Mononuclear cell (primary cell): Measurements from ENCODE around the gene NDUFA3. TPM values are rescaled to one million over a fixed set of nuclear protein-coding genes. Genes with fewer than 3 reads are reported as not detected.
"Not testable (repeated sequence)": the region's sequence is repeated elsewhere in the genome, so short reads cannot be mapped to it uniquely, and the experiment has no call there.

Experiments
- H3K27me3 ChIP-seq: 2 replicates; pipeline ENCODE4 v1.6.0; 2011; ENCODE audit warnings: low read length, control low read depth; ENCODE audit not compliant: insufficient read depth
- H3K4me1 ChIP-seq: 2 replicates; pipeline ENCODE4 v1.5.1; 2011; ENCODE audit warnings: mild to moderate bottlenecking, low read length, control low read depth; ENCODE audit not compliant: insufficient read depth
- H3K4me3 ChIP-seq: 2 replicates; pipeline ENCODE4 v1.5.1; 2011; ENCODE audit warnings: mild to moderate bottlenecking, low read length, moderate library complexity
- H3K9me3 ChIP-seq: 2 replicates; pipeline ENCODE4 v1.5.1; 2011; ENCODE audit warnings: low read depth, mild to moderate bottlenecking, control low read depth, low read length
- total RNA-seq: library from RNA; depleted of rRNA; stranded (reverse); fragments of >200 nt; gene quantifications from one replicate; pipeline ENCODE4 v1.2.3, GENCODE V29; 2012

NDUFA3 gene
- 6.9 TPM for total RNA-seq

DNA sequence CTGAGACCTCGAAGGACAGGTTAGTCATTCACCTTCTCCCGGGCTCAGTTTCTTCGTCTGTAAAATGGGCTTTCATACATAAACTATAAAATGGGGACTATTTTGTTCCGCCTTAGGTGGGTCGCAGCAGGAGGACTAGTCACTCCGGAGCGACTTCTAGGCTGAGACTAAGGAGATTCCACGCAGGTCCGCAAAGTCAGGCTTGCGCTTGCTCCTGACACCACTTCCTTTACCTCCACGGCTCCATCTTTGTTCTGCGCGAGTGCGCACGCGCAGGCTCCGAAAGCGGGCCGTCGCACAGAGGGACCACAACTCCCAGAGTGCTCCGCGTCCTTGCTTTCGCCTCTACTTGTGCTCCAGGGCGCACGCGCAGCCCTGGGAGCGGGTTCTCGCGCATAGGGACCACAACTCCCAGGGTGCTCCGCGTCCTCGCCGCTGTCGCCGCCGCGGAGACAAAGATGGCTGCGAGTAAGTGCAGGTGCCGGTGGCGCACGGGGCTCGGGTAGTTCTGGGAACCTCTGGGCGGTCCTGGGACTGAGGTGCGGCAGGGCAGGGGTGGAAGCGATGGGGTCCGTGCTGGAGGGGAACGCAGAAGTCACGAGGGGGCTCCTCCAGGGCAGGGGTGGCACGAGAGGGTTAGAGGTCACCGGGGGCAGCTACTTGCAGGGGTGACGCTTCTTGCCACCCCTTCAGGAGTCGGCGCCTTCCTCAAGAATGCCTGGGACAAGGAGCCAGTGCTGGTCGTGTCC, at the start of gene NDUFA3:
Gene NDUFA3, plus strand, starts transcription at position 435 of the 749 bp plus-strand sequence. Its CDS starts 24 bp downstream, at position 459.
- Histone ChIP-seq H3K27me3 (no peaks in the 10 kb centered on the region), H3K9me3 (no peaks in the 10 kb centered on the region), H3K4me1 (peaks cover 48% of the 10 kb centered on the region), H3K4me3 (peak within 1 kb of the TSS; percentile 71)

DNA sequence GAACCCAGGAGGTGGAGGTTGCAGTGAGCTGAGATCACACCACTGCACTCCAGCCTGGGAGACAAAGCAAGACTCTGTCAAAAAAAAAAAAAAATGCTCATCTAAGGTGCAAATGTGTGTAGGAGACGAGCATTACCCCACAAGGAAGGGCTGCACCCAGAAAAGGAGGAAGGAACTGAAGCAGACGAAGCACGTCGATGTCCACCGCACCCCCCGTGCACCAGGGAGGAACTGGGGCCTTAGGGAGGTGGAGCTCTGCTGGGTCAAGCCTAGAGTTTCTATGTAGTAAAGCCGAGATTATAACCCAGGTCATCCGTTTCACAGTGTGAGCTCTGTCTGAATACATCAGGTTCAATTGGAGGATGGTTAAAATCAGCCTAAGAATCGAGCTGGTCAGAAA, 40.0 kb upstream of the NDUFA3 start:
- no peaks in the 10 kb centered on the region for H3K9me3 ChIP-seq
- no peak overlapping the region for H3K4me3 ChIP-seq
- H3K27me3 ChIP-seq = no peaks in the 10 kb centered on the region
- peaks cover 26% of the 10 kb centered on the region for H3K4me1 ChIP-seq

DNA sequence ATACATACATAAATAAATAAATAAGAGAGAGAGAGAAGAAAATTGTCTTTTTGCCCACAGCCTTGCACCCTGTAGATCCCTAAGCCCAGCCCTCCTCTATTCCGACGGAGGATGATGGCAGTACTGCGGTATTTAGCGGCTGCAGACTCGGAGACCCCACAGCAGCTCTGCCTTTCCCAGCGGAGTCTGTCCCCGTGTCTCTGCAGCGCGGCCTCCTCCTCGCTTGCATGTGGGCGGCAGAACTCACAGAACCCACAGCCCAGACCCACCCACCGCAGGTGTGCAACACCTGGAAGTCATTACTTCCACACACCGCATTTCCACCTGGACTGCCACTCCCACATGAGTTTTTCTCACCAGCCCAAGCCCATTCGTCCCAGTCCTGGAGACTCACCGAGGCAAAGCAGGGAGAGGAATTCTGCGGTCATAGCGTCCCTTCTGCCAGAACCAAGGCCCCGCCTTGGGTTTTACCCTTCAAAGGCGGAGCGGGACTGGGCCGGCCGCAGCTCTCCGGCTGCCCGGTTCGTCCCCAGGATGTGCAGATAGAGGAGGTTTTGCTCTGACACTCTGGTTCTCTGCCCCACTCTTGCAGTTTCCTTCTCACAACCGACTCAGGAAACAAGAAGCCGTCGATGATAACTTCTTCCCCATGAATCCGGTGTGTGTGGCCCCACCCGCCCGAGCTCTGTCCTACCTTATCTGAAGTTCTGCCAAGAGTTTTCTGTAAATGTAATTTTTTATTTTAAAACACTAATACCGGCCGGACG, 39.1 kb upstream of the NDUFA3 start, which contains the start of gene VSTM1:
Gene VSTM1, minus strand, starts transcription at position 548 of the 767 bp plus-strand sequence. Its CDS starts 120 bp downstream, at position 428.
- no peaks in the 10 kb centered on the region for H3K27me3 ChIP-seq
- peaks cover 26% of the 10 kb centered on the region for H3K4me1 ChIP-seq
- no peaks in the 10 kb centered on the region for H3K9me3 ChIP-seq
- peak within 1 kb of the TSS; percentile 22 for H3K4me3 ChIP-seq

DNA sequence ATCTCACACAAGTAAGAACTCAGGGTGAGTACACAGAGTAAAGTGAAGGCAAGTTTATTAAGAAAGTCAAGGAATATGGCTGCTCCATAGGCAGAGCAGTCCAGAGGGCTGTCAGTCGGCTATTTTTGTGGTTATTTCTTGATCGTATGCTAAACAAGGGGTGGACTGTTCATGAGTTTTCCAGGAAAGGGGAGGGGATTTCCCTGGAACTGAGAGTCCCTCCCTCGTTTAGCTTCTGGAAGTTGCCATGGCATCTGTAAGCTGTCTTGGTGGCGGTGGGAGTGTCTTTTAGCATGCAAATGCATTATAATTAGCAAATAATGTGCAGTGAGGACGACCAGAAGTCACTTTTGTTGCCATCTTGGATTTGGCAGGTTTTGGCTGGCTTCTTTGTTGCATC, 33.2 kb upstream of the NDUFA3 start:
- H3K4me3 ChIP-seq = no peak overlapping the region
- no peaks in the 10 kb centered on the region for H3K27me3 ChIP-seq
- no peaks in the 10 kb centered on the region for H3K9me3 ChIP-seq
- H3K4me1 ChIP-seq = no peaks in the 10 kb centered on the region

DNA sequence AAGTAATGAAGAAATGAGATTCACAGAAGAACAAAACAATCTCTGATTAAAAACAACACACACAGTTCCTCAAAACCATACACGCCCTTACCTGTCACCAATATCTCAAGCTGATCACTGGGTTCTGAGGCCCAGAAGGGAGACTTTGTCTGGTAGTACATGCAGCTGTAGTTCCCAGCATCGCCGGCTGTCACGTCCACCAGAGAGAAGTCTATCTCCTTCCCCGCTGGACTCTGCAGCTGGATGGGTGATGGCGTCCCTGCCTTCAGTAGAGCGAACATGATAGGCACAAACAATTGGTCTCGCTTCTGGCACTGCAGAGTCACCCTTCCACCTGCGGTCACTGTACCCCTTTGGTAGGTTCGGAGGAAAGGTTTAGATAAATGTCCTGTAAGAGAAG, 28.8 kb upstream of the NDUFA3 start:
- H3K4me3 ChIP-seq = no peak overlapping the region
- peaks cover 11% of the 10 kb centered on the region for H3K4me1 ChIP-seq
- no peaks in the 10 kb centered on the region for H3K27me3 ChIP-seq

DNA sequence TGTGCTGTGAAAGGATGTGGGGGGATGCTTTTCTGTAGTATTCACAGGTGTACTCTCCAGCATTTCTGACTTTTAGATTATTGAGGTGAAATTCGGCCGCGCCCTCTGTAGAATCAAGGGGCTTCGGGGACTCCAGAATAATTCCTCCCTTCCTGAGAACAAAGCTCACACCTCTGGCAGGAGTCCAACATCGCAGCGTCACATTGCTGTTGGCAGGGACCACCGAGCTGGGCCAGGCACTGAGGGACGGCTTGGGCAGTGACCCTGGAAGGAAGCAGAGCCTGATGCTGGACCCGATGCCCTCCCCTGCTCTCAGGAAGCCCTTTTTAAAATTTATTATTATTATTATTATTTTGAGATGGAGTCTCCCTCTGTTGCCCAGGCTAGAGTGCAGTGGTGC, 27.8 kb upstream of the NDUFA3 start:
- Histone ChIP-seq H3K27me3 (no peaks in the 10 kb centered on the region), H3K9me3 (no peaks in the 10 kb centered on the region), H3K4me1 (peaks cover 11% of the 10 kb centered on the region), H3K4me3 (no peak overlapping the region)

More for the DNA sequence above, 28.8 kb upstream of the NDUFA3 start:
- H3K9me3 ChIP-seq = no peaks in the 10 kb centered on the region

DNA sequence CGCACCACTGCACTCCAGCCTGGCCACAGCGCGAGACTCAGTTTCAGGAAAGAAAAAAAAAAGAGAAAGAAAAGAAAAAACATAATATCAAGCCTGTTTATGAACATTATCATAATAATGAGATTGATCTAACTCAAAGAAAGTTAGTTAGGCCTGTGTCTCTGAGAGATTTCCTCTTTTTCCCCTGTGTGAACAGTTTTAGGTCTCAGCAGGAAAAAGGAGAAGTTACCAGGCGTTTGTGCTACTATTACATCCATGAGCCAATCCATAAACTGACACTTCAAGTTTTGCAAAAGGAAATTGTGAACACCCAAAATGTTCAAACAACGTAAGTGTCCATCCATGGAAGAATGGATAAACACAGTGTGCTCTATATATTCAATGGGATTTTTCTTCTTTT, 25.3 kb upstream of the NDUFA3 start:
- no peaks in the 10 kb centered on the region for H3K27me3 ChIP-seq
- H3K4me3 ChIP-seq = no peak overlapping the region
- no peaks in the 10 kb centered on the region for H3K9me3 ChIP-seq

DNA sequence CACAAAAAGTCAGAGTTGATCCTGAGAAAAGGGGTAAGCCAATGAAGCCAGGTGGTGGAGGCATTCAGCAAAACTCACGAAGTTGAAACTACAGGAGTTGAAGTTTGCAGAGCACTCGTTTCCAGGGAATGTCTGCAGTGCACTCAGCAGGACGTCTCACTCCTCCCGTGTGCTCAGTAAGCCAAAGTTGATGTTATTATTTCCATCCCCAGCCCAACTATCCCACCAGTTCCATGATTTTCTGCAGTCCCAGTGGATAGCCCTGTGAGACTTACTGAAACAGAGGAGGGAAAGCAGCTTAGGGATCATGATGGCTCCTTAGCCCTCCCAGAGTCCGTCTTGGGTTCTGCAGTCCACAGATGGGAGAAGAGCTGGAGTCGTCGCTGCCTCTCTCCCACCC, 21.6 kb upstream of the NDUFA3 start, which contains the start of gene TARM1:
Gene TARM1, minus strand, starts transcription at position 334 of the 400 bp plus-strand sequence. Its CDS starts 25 bp downstream, at position 309.
- Histone ChIP-seq H3K9me3 (no peaks in the 10 kb centered on the region), H3K4me3 (no peak within 1 kb of the TSS), H3K27me3 (no peaks in the 10 kb centered on the region), H3K4me1 (peaks cover 21% of the 10 kb centered on the region)

More for the DNA sequence above, 25.3 kb upstream of the NDUFA3 start:
- H3K4me1 ChIP-seq = peaks cover 21% of the 10 kb centered on the region

DNA sequence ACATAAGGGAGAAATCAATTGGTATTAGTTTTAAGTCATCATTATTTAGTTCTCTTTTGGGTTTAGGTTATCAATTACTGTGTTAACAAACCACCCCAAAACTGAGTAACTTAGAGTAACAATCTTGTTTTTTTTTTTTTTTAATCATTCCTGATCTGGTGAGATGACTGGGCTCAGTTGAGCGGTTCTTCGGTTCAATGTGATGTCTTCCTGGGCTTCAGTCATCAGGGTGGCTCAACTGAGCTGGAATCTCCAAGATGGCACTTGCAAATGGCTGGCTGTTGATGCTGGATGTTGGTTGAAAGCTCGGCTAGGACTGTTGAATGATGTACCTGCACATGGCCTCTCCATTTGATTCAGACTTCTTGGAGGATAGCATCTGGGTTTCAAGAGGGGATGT, 18.2 kb upstream of the NDUFA3 start:
- peaks cover 10% of the 10 kb centered on the region for H3K4me1 ChIP-seq
- no peak overlapping the region for H3K4me3 ChIP-seq
- H3K27me3 ChIP-seq = no peaks in the 10 kb centered on the region
- H3K9me3 ChIP-seq = no peaks in the 10 kb centered on the region

DNA sequence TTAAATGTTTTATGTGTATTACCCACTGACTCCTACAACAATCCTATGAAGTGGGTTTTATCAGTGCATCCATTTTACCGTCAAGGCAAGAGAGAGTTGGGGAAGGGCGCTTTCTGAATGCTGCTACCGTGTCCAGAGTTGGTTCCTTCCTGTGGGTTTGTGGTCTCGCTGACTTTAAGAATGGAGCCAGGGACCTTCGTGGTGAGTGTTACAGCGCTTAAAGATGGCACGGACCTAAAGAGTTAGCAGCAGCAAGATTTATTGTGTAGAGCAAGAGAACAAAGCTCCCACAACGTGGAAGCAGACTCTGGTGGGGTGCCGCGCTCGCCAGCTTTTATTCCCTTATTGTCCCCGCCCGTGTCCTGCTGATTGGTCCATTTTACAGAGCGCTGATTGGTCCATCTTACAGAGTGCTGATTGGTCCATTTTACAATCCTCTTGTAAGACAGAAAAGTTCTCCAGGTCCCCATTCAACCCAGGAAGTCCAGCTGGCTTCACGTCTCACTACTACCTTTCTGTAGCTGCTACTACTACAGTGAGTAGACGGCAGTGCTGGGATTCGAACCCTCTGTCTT, 8.1 kb upstream of the NDUFA3 start:
- Histone ChIP-seq H3K9me3 (no peaks in the 10 kb centered on the region), H3K27me3 (no peaks in the 10 kb centered on the region), H3K4me1 (peaks cover 42% of the 10 kb centered on the region), H3K4me3 (no peak overlapping the region)

DNA sequence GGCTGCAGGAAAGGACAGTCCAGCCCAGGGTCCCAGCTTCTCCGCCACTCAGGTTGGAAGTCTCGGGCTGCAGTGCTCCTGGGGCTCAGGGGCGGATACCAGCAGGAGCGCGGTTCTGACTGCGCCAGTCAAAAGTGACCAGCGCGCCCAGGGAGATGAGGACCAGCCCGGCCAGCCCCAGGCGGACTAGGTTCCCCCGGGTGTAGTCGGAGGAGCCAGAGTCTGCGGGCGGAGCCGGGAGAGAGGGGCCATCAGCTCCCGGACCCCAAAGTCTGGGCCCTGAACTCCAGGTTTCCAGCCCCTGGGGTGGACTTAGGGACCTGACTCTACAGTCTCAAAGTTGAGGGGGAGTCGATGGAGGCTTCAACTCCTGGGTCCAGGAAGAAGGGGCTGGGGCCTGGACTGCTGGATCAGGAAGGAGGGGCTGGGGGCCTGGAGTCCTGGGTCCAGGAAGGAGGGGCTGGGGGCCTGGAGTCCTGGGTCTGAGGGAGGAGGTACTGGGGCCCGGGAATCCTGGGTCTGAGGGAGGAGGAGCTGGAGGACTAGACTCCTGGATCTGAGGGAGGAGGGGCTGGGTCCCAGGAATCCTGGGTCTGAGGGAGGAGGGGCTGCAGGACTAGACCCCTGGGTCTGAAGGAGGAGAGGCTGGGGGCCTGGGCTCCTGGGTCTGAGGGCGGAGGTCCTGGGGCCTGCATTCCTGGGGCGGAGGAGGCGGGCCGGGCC, 7.4 kb upstream of the NDUFA3 start:
- Histone ChIP-seq H3K9me3 (no peaks in the 10 kb centered on the region), H3K4me3 (no peak overlapping the region), H3K4me1 (peaks cover 49% of the 10 kb centered on the region), H3K27me3 (no peaks in the 10 kb centered on the region)

DNA sequence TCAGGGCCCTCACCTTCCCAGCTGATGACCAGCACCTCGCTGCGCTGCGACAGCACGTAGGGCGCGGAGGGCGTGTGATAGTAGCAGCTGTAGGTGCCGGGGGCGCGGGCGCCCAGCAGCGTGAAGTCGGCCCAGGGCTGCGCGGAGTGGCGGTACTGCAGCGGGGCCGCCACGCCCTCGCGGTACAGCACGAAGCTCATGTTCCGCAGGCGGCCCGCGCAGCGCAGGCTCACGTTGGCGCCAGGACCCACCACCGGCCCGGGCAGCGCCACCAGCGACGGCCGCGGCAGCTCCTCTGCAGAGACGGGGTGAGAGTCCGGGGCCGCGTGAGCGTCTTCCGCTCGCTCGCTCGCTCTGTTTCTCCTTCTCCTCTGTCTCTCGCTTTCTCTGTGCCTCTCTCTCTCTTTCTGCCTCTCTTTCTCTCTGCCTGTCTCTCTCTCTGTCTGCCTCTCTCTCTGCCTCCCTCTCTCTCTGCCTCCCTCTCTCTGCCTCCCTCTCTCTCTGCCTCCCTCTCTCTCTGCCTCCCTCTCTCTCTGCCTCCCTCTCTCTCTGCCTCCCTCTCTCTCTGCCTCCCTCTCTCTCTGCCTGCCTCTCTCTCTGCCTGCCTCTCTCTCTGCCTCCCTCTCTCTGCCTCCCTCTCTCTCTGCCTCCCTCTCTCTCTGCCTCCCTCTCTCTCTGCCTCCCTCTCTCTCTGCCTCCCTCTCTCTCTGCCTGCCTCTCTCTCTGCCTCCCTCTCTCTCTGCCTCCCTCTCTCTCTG, 6.6 kb upstream of the NDUFA3 start:
- H3K4me3 ChIP-seq = peak overlapping the region; percentile 30
- not testable (repeated sequence) for H3K9me3 ChIP-seq, H3K27me3 ChIP-seq
- H3K4me1 ChIP-seq = peaks cover 53% of the 10 kb centered on the region

DNA sequence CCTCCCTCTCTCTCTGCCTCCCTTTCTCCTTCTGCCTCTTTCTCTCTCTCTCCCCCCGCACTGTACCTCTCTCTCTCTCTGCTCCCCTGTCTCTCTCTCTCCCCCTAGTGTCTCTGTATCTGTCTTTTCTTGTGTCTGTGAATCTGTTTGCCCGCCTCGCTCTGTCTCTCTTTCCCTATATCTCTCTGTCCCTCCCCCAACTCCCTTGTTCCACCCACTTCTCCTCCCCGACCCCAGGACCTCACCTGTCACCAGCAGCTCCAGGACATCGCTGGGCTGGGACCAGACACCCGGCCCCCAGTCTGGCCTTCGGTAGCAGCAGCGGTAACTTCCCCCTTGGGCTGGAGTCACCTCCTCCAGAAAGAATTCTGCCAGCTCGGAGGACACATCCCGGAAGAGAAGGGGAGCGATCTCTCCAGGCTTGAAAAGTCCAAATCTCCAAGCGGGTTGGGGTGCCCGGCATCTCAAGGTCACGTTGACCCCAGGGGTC, 6.0 kb upstream of the NDUFA3 start:
- H3K27me3 ChIP-seq = no peaks in the 10 kb centered on the region
- H3K4me1 ChIP-seq = peaks cover 59% of the 10 kb centered on the region
- H3K4me3 ChIP-seq = peak overlapping the region; percentile 30
- no peaks in the 10 kb centered on the region for H3K9me3 ChIP-seq
